ENCODE data around the gene ENG. TPM values are rescaled to one million over a fixed set of nuclear protein-coding genes. Genes with fewer than 3 reads are reported as not detected.

Gene ENG
- polyA plus RNA-seq, 1 of the 3 experiments (the other 2 are of a cell fraction), result 18.8 TPM

DNA sequence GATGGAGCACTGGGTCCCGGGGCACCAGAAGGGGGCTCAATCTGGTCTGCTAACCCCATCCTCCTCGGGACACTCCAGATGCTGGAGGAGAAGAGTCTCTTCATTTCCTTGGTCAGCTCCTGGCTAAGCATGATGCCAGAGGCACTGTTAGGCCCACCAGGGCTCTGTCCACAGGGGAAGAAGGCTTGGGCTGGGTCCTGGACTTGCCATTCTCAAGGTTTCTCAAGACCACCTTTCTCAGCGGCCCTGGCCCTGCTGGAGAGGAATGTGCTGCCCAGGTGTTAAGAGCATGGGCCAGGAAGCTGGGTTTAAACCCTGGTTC is 83.9 kb downstream of the ENG start:
- no peak for DNase-seq
- no peaks in the 10 kb centered on the region for H3K27me3 ChIP-seq (ENCODE audit: insufficient read depth)
- TF ChIP-seq TAF1 (IDR thresholded peaks at IDR 0.05; ENCODE audit: borderline replicate concordance, low read depth, low read length), result no peak
- TF ChIP-seq, protein P1, sequence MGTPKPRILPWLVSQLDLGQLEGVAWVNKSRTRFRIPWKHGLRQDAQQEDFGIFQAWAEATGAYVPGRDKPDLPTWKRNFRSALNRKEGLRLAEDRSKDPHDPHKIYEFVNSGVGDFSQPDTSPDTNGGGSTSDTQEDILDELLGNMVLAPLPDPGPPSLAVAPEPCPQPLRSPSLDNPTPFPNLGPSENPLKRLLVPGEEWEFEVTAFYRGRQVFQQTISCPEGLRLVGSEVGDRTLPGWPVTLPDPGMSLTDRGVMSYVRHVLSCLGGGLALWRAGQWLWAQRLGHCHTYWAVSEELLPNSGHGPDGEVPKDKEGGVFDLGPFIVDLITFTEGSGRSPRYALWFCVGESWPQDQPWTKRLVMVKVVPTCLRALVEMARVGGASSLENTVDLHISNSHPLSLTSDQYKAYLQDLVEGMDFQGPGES (IDR thresholded peaks at IDR 0.05; ENCODE audit: low read depth, low read length), result no peak
- TF ChIP-seq CHD2 (IDR thresholded peaks at IDR 0.05; ENCODE audit: low read length, partially characterized antibody), result no peak
- TF ChIP-seq FOXM1 (IDR thresholded peaks at IDR 0.05; ENCODE audit: low read depth), result no peak
- no peak for TF ChIP-seq SIN3A (IDR thresholded peaks at IDR 0.05; ENCODE audit: borderline replicate concordance, low read depth, low read length)
- TF ChIP-seq FOXJ3 (CRISPR knock-in tag; IDR thresholded peaks at IDR 0.05), result no peak
- no peak for TF ChIP-seq ZBTB33 (IDR thresholded peaks at IDR 0.05; ENCODE audit: borderline replicate concordance, low read depth)
- TF ChIP-seq RCOR1 (IDR thresholded peaks at IDR 0.05; ENCODE audit: low read length), result no peak
- TF ChIP-seq, protein P2, sequence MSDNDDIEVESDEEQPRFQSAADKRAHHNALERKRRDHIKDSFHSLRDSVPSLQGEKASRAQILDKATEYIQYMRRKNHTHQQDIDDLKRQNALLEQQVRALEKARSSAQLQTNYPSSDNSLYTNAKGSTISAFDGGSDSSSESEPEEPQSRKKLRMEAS (IDR thresholded peaks at IDR 0.05; ENCODE audit: low read depth), result no peak
- no peak for TF ChIP-seq CTCF (IDR thresholded peaks at IDR 0.05)
- no peak for TF ChIP-seq USF1 (IDR thresholded peaks at IDR 0.05; ENCODE audit: borderline replicate concordance, low read depth)
- TF ChIP-seq RFX5 (IDR thresholded peaks at IDR 0.05; ENCODE audit: low read length), result no peak
- no peak for TF ChIP-seq NFIC (IDR thresholded peaks at IDR 0.05; ENCODE audit: borderline replicate concordance)
- no peak for TF ChIP-seq GATA2 (CRISPR knock-in tag; IDR thresholded peaks at IDR 0.05)
- no peak for TF ChIP-seq MEF2A (IDR thresholded peaks at IDR 0.05; ENCODE audit: borderline replicate concordance, low read depth)
- no peak for TF ChIP-seq TEAD4 (IDR thresholded peaks at IDR 0.05; ENCODE audit: borderline replicate concordance, insufficient read depth)
- no peak for TF ChIP-seq TCF12 (IDR thresholded peaks at IDR 0.05)
- no peaks in the 10 kb centered on the region for H3K36me3 ChIP-seq (replicated peaks in 1 of 2; ENCODE audit: control insufficient read depth in 1 of 2, insufficient read depth in 2 of 2, low read length in 1 of 2)
- H3K9me3 ChIP-seq, result no peaks in the 10 kb centered on the region
- peaks cover 0 to 17% of the 10 kb centered on the region in 2 experiments; a peak in 1 of 4 replicates for H3K4me1 ChIP-seq (ENCODE audit: control insufficient read depth in 1 of 2, insufficient read depth in 2 of 2, low read depth in 1 of 2, low read length in 1 of 2)
- no peaks in the 10 kb centered on the region for H4K20me1 ChIP-seq (ENCODE audit: insufficient read depth)
- ChIA-PET POLR2A (interaction anchor here (0.8 to 1.6 kb wide), 5 partner anchors 12 to 160 kb away, joined by 3 to 7 read pairs (median 3); partner anchors contain the start of genes CDK9 and PIP5KL1), CTCF (interaction anchor here (1.0 to 7.4 kb wide), 8 partner anchors 12 to 146 kb away, joined by 3 to 36 read pairs (median 5); partner anchors contain the start of genes CDK9 and TOR2A)
- peak overlapping the region; percentile 83 for H3K4me2 ChIP-seq
- peak overlapping the region; percentile 82; the same call in 1 of the 2 replicates for H2AFZ ChIP-seq (ENCODE audit: low read depth)
- no peaks in the 10 kb centered on the region for H3K9me2 ChIP-seq
- no peaks in the 10 kb centered on the region for H3F3A ChIP-seq (replicated peaks; ENCODE audit: insufficient read depth)
- no peak overlapping the region for H3K27ac ChIP-seq (ENCODE audit: low read depth in 2 of 2, low read length in 1 of 2)
- WGBS (ENCODE audit: low lambda C conversion rate), result 85% methylated on average over 2 of the region's 3 CpGs
- H3K4me3 ChIP-seq (ENCODE audit: low read depth in 2 of 2, low read length in 1 of 2), result peak overlapping the region; percentile 46 to 61; a peak in 1 of 4 replicates
- no peaks in the 10 kb centered on the region for H3K79me2 ChIP-seq (ENCODE audit: insufficient read depth)
- no peak overlapping the region for H3K9ac ChIP-seq

Measured in SK-N-SH (cell line).